ENCODE measurements around the gene RGS7BP. TPM values are rescaled to one million over a fixed set of nuclear protein-coding genes. Genes with fewer than 3 reads are reported as not detected.

Gene RGS7BP
- total and polyA plus RNA-seq, 2 experiments from 2014 or later = 3.3 to 5.4 TPM

GRCh38 chr5:64592730-64593341 is 87.0 kb downstream of the RGS7BP start (continued):
- no peak for TF ChIP-seq ZNF462 (CRISPR knock-in tag; IDR thresholded peaks at IDR 0.05)

- Histone ChIP-seq H3K27me3 (ENCODE audit: insufficient read depth) (no peaks in the 10 kb centered on the region), H3F3A (replicated peaks; ENCODE audit: low read depth) (no peaks in the 10 kb centered on the region), H3K79me2 (replicated peaks; ENCODE audit: insufficient read depth) (no peaks in the 10 kb centered on the region), H3K27ac (ENCODE audit: low read depth) (no peak overlapping the region), H3K4me3 (no peak overlapping the region), H3K4me2 (no peak overlapping the region), H4K20me1 (replicated peaks; ENCODE audit: insufficient read depth) (no peaks in the 10 kb centered on the region), H3K4me1 (ENCODE audit: insufficient read depth) (peaks cover 14% of the 10 kb centered on the region; the same call in 1 of the 2 replicates), H3K9me2 (ENCODE audit: insufficient read depth) (no peaks in the 10 kb centered on the region), H3K36me3 (ENCODE audit: insufficient read depth) (no peaks in the 10 kb centered on the region), H2AFZ (no peak overlapping the region)
- peak; percentile 34; the same call in 2 of the 3 replicates for ATAC-seq
- H3K9me3 Mint-ChIP-seq = no peaks in the 10 kb centered on the region
- TF ChIP-seq ZNF114 (CRISPR knock-in tag; IDR thresholded peaks at IDR 0.05) (no peak), CTCF (conservative IDR thresholded peaks at IDR 0.05; ENCODE audit: low read depth in 2 of 2) (no peak), ZNF462 (CRISPR knock-in tag; IDR thresholded peaks at IDR 0.05) (peak; percentile 67; the same call in 1 of the 2 replicates), STAT1 (IDR thresholded peaks at IDR 0.05; ENCODE audit: unreplicated experiment) (no peak), ZNF331 (CRISPR knock-in tag; IDR thresholded peaks at IDR 0.05; ENCODE audit: low read depth) (no peak), NANOG (IDR thresholded peaks at IDR 0.05; ENCODE audit: borderline replicate concordance) (no peak), EZH2phosphoT487 (IDR thresholded peaks at IDR 0.05; ENCODE audit: unreplicated experiment) (no peak)
- H3K27me3 Mint-ChIP-seq (ENCODE audit: insufficient read depth, low read depth, poor library complexity) = no peaks in the 10 kb centered on the region
- DNase-seq (ENCODE audit: low spot score) = no peak
- no peak overlapping the region; the same call in 2 of the 3 replicates for H3K4me3 Mint-ChIP-seq
- H3K36me3 Mint-ChIP-seq (ENCODE audit: low read depth) = no peaks in the 10 kb centered on the region
- H3K4me1 Mint-ChIP-seq = peaks cover 26% of the 10 kb centered on the region
- H3K27ac Mint-ChIP-seq = no peak overlapping the region
These were observed 88.2 kb downstream of the RGS7BP start for GRCh38 chr5:64594025-64594424.

Data from GM23338 (cell line).